Gastrocnemius medialis (tissue), 4 donors: Measurements from ENCODE around the gene CSRNP3. TPM values are rescaled to one million over a fixed set of nuclear protein-coding genes. Genes with fewer than 3 reads are reported as not detected.

Source experiments
- ATAC-seq, 2 donors: fragments of 150-250 bp; one replicate each; pipeline ENCODE4 v1.9.1; 2016
- DNase-seq, 2 donors: peaks; one replicate each; pipeline ENCODE4 v3.0.0-alpha.2; 2019
- H3K27ac ChIP-seq, 4 donors: fragments of 200-600 bp; sonication (generic); 1 replicate in 1 of 4; 2 replicates in 3 of 4; pipeline ENCODE4 v1.5.1; 2016 to 2018; ENCODE audit warnings: mild to moderate bottlenecking in 2 of 4, moderate library complexity in 1 of 4
- H3K27me3 ChIP-seq, 3 donors: fragments of 200-600 bp; sonication (generic) in 2 of 3; 1 replicate in 1 of 3; 2 replicates in 2 of 3; pipeline versions ENCODE4 v1.5.1 to v1.6.0; 2016 to 2019; ENCODE audit warnings: mild to moderate bottlenecking in 1 of 3, moderate library complexity in 1 of 3
- H3K36me3 ChIP-seq, 2 donors: fragments of 200-600 bp; sonication (generic) in 1 of 2; one replicate each; pipeline ENCODE4 v1.5.1; 2017 to 2018
- H3K4me1 ChIP-seq, 2 donors: fragments of 200-600 bp; sonication (generic) in 1 of 2; one replicate each; pipeline ENCODE4 v1.5.1; 2016 to 2017; ENCODE audit warnings: mild to moderate bottlenecking in 2 of 2
- H3K4me3 ChIP-seq, 4 donors: fragments of 200-600 bp; sonication (generic) in 3 of 4; 1 replicate in 1 of 4; 2 replicates in 3 of 4; pipeline ENCODE4 v1.5.1; 2016 to 2019; ENCODE audit warnings: mild to moderate bottlenecking in 2 of 4
- H3K9me3 ChIP-seq, 3 donors: fragments of 200-600 bp; sonication (generic) in 2 of 3; 1 replicate in 1 of 3; 2 replicates in 2 of 3; pipeline ENCODE4 v1.5.1; 2016 to 2019
- CTCF ChIP-seq, 5 experiments: fragments of 450-650 bp in 3 of 5; fragments of 200-600 bp in 2 of 5; sonication (generic) in 2 of 5; IDR thresholded peaks in 4 of 5; conservative IDR thresholded peaks in 1 of 5; 1 replicate in 4 of 5; 2 replicates in 1 of 5; pipeline ENCODE4 v1.5.1; 2016 to 2019; ENCODE audit warnings: antibody characterized with exemption in 5 of 5, mild to moderate bottlenecking in 3 of 5, moderate library complexity in 3 of 5
- POLR2A ChIP-seq, 2 donors: fragments of 450-650 bp; IDR thresholded peaks; one replicate each; pipeline ENCODE4 v1.6.1; 2017; ENCODE audit warnings: antibody characterized with exemption in 2 of 2, mild to moderate bottlenecking in 2 of 2, moderate library complexity in 2 of 2
- in situ Hi-C, 4 donors: fragments of 200-750 bp; cut with MboI; loops; one replicate each; pipeline versions ENCODE4 v1.15.0 to v1.8.0; 2017; ENCODE audit warnings: low sequenced_read_pairs in 4 of 4
- intact Hi-C: fragments of 100-400 bp; cut with DNase I; formaldehyde crosslinking; loops from one replicate; pipeline ENCODE4 v1.15.1; 2023; ENCODE audit warnings: low total_unique reads
- total RNA-seq, 4 donors: library from RNA; depleted of rRNA; stranded (reverse); fragments of >200 nt; gene quantifications; one replicate each; pipeline versions ENCODE4 v1.1.0 to v1.2.3, GENCODE V29; 2016

Gene CSRNP3
- total RNA-seq, 4 donors from 2014 or later = 0.05 to 0.27 (median 0.08) TPM

DNA sequence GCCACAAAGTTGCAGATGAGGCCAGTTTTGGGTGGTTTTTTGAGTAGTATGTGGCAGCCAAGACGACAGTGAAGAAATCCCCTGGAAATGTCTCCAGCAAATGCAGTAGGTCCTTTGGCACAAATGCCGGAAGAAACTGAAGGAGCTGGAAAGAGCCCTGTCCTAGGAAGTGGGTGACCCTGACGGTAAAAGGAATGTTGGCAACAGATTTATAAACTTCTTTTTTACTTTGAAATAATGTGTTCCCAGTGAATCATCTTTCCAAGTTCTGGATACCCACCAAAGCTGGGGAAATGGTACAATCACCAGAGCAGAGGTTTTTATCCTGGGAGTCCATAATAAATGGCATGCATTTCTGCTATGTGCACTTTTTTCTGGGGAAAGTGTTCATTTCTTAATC, 112.9 kb downstream of the CSRNP3 start:
- H3K4me3 ChIP-seq = no peak overlapping the region
- in situ Hi-C loops = no loop called here
- no peaks in the 10 kb centered on the region for H3K9me3 ChIP-seq
- no peaks in the 10 kb centered on the region for H3K27me3 ChIP-seq
- no peak for TF ChIP-seq POLR2A (IDR thresholded peaks at IDR 0.05)
- no peak for TF ChIP-seq CTCF (IDR thresholded peaks at IDR 0.05 in 4 of 5, conservative IDR thresholded peaks at IDR 0.05 in 1 of 5)
- no peak for DNase-seq
- intact Hi-C loops = no loop called here
- no peak overlapping the region for H3K27ac ChIP-seq
- H3K36me3 ChIP-seq = no peaks in the 10 kb centered on the region
- no peak for ATAC-seq
- no peaks in the 10 kb centered on the region for H3K4me1 ChIP-seq

- ATAC-seq (no peak), DNase-seq (no peak)
- intact Hi-C loops = no loop called here
- H3K27me3 ChIP-seq = no peaks in the 10 kb centered on the region
- TF ChIP-seq CTCF (IDR thresholded peaks at IDR 0.05 in 4 of 5, conservative IDR thresholded peaks at IDR 0.05 in 1 of 5) = no peak
- TF ChIP-seq POLR2A (IDR thresholded peaks at IDR 0.05) = no peak
- H3K4me3 ChIP-seq = no peak overlapping the region
- H3K36me3 ChIP-seq = no peaks in the 10 kb centered on the region
- in situ Hi-C loops = no loop called here
- no peaks in the 10 kb centered on the region for H3K4me1 ChIP-seq
- H3K27ac ChIP-seq = no peak overlapping the region
- no peaks in the 10 kb centered on the region for H3K9me3 ChIP-seq
Observed at GRCh38 chr2:165582863-165583506, 113.5 kb downstream of the CSRNP3 start.

GRCh38 chr2:165584126-165584654, 114.7 kb downstream of the CSRNP3 start:
- in situ Hi-C loops = no loop called here
- TF ChIP-seq POLR2A (IDR thresholded peaks at IDR 0.05) (no peak), CTCF (IDR thresholded peaks at IDR 0.05 in 4 of 5, conservative IDR thresholded peaks at IDR 0.05 in 1 of 5) (no peak)
- intact Hi-C loops = no loop called here

GRCh38 chr2:165586019-165586418, 116.5 kb downstream of the CSRNP3 start:
- in situ Hi-C loops = no loop called here

More at GRCh38 chr2:165584126-165584654, 114.7 kb downstream of the CSRNP3 start:
- Histone ChIP-seq H3K4me3 (no peak overlapping the region), H3K4me1 (no peaks in the 10 kb centered on the region), H3K27ac (no peak overlapping the region), H3K27me3 (no peaks in the 10 kb centered on the region), H3K36me3 (no peaks in the 10 kb centered on the region), H3K9me3 (no peaks in the 10 kb centered on the region)
- DNase-seq (no peak), ATAC-seq (no peak)

More at GRCh38 chr2:165586019-165586418, 116.5 kb downstream of the CSRNP3 start:
- H3K27me3 ChIP-seq = no peaks in the 10 kb centered on the region
- H3K4me3 ChIP-seq = no peak overlapping the region
- H3K4me1 ChIP-seq = no peaks in the 10 kb centered on the region
- intact Hi-C loops = no loop called here
- ATAC-seq (no peak), DNase-seq (no peak)
- H3K27ac ChIP-seq = no peak overlapping the region
- no peaks in the 10 kb centered on the region for H3K9me3 ChIP-seq
- H3K36me3 ChIP-seq = no peaks in the 10 kb centered on the region
- TF ChIP-seq CTCF (IDR thresholded peaks at IDR 0.05 in 4 of 5, conservative IDR thresholded peaks at IDR 0.05 in 1 of 5) = no peak
- no peak for TF ChIP-seq POLR2A (IDR thresholded peaks at IDR 0.05)
